Esophagus squamous epithelium (tissue), 4 donors: ENCODE data around the gene ALOX5.

ENCODE experiments used
- POLR2A ChIP-seq, 4 donors: fragments of 450-650 bp; IDR thresholded peaks; one replicate each; pipeline ENCODE4 v1.6.1; 2017; ENCODE audit warnings: antibody characterized with exemption in 4 of 4, mild to moderate bottlenecking in 4 of 4, moderate library complexity in 3 of 4
- TF ChIP-seq, protein P1 (sequence below), 6 experiments: fragments of 450-650 bp in 4 of 6; fragments of 200-600 bp in 2 of 6; sonication (generic) in 2 of 6; IDR thresholded peaks; one replicate each; pipeline ENCODE4 v1.5.1; 2016 to 2019; ENCODE audit warnings: antibody characterized with exemption in 6 of 6, mild to moderate bottlenecking in 4 of 6, moderate library complexity in 4 of 6

DNA sequence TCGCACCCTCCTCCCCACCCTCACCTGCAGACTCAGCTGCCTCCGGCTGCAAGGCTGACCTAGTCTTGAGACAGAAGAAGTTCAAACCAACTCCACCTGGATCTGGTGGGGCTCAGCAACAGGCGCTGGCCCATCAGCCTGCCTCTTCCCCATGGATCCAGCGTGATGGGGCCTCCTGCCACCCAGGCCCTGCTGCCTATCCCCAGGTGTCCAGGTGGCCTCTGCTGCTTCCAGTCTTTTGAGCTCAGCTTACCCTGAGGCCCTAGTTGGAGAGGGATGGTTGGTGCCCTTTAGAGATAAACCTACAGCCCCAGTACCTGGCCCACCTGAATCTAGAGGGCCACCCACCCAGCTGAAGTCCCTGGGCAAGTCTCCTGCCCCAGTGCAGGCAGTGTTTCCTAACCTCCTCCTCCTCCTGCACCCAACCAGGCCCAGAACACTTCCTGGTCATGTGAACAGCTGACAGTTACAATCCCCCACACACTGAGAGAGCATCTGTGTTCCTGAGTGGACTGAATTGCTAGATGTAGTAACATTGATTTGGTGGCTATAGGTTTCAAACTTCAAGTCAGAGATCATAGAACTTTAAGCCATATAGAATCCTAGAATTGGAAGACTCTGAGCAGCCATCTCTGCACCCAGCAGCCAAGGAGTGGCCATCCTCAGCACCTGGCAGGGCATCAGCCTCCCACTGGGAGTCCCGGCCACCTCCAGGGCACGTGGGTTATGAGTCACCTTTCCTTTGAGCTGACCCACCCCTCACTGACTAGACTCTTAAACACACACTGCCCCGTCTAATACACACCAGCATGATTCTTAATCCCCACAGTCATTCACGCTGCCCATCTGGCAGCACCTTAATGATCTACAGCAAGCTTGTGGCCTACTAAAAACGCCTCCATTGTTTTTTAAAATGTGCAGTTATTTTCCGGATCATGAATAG, 51.9 kb downstream of the ALOX5 start:
- TF ChIP-seq, protein P1, sequence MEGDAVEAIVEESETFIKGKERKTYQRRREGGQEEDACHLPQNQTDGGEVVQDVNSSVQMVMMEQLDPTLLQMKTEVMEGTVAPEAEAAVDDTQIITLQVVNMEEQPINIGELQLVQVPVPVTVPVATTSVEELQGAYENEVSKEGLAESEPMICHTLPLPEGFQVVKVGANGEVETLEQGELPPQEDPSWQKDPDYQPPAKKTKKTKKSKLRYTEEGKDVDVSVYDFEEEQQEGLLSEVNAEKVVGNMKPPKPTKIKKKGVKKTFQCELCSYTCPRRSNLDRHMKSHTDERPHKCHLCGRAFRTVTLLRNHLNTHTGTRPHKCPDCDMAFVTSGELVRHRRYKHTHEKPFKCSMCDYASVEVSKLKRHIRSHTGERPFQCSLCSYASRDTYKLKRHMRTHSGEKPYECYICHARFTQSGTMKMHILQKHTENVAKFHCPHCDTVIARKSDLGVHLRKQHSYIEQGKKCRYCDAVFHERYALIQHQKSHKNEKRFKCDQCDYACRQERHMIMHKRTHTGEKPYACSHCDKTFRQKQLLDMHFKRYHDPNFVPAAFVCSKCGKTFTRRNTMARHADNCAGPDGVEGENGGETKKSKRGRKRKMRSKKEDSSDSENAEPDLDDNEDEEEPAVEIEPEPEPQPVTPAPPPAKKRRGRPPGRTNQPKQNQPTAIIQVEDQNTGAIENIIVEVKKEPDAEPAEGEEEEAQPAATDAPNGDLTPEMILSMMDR (IDR thresholded peaks at IDR 0.05): no peak
- TF ChIP-seq POLR2A (IDR thresholded peaks at IDR 0.05): no peak
